Epithelial cell of proximal tubule (primary cell): Measurements from ENCODE around the gene FLYWCH1. TPM values are rescaled to one million over a fixed set of nuclear protein-coding genes. Genes with fewer than 3 reads are reported as not detected.
A peak's percentile ranks its signal among the peaks of the same experiment; 100 is the strongest.

Source experiments
- DNase-seq: peaks from one replicate; pipeline ENCODE4 v3.0.0-alpha.2; 2011; ENCODE audit warnings: low read depth
- H3K4me3 ChIP-seq: 2 replicates; pipeline ENCODE4 v1.5.1; 2011; ENCODE audit warnings: low read depth, mild to moderate bottlenecking, low read length
- CTCF ChIP-seq: conservative IDR thresholded peaks from 2 replicates; pipeline ENCODE4 v1.5.1; 2012; ENCODE audit warnings: low read depth, mild to moderate bottlenecking, low read length
- total RNA-seq: library from RNA; depleted of rRNA; stranded (reverse); fragments of >200 nt; gene quantifications from 2 replicates; pipeline ENCODE4 v1.2.3, GENCODE V29; 2015

Gene FLYWCH1
- total RNA-seq, 1 donor from 2014 or later, result 47.1 TPM

- DNase-seq, result no peak
- no peak overlapping the region for H3K4me3 ChIP-seq
- TF ChIP-seq CTCF, result no peak
Observed at GRCh38 chr16:2981899-2982250, 70.1 kb downstream of the FLYWCH1 start.

GRCh38 chr16:2982402-2982801 is 70.7 kb downstream of the FLYWCH1 start:
- no peak for TF ChIP-seq CTCF
- no peak for DNase-seq
- H3K4me3 ChIP-seq, result no peak overlapping the region

- peak overlapping the region; percentile 46 for H3K4me3 ChIP-seq
- no peak for DNase-seq
- TF ChIP-seq CTCF, result peak; percentile 76
Observed at GRCh38 chr16:2983706-2984136, 72.0 kb downstream of the FLYWCH1 start.

GRCh38 chr16:2985462-2985861 is 73.7 kb downstream of the FLYWCH1 start:
- TF ChIP-seq CTCF, result no peak
- DNase-seq, result no peak
- no peak overlapping the region for H3K4me3 ChIP-seq

- no peak for TF ChIP-seq CTCF
Observed at GRCh38 chr16:2985893-2986355, 74.2 kb downstream of the FLYWCH1 start.

GRCh38 chr16:2986623-2987188 is 75.0 kb downstream of the FLYWCH1 start:
- TF ChIP-seq CTCF, result no peak
- DNase-seq, result no peak
- no peak overlapping the region for H3K4me3 ChIP-seq

More at GRCh38 chr16:2985893-2986355, 74.2 kb downstream of the FLYWCH1 start:
- DNase-seq, result no peak
- no peak overlapping the region for H3K4me3 ChIP-seq

- TF ChIP-seq CTCF, result no peak
- no peak overlapping the region for H3K4me3 ChIP-seq
- DNase-seq, result no peak
Observed at GRCh38 chr16:2987286-2987685, 75.6 kb downstream of the FLYWCH1 start.
